ENCODE results near the gene FAM114A1. TPM values are rescaled to one million over a fixed set of nuclear protein-coding genes. Genes with fewer than 3 reads are reported as not detected.

FAM114A1 gene
- total RNA-seq, 6 donors from 2014 or later = 27.2 to 92.5 (median 43.1) TPM

GRCh38 chr4:38860788-38861424 is 6.7 kb upstream of the FAM114A1 start:
- ATAC-seq (ENCODE audit: low FRiP score in 2 of 2) = peak; percentile 38 to 83
- no peaks in the 10 kb centered on the region for H3K27me3 ChIP-seq

DNA sequence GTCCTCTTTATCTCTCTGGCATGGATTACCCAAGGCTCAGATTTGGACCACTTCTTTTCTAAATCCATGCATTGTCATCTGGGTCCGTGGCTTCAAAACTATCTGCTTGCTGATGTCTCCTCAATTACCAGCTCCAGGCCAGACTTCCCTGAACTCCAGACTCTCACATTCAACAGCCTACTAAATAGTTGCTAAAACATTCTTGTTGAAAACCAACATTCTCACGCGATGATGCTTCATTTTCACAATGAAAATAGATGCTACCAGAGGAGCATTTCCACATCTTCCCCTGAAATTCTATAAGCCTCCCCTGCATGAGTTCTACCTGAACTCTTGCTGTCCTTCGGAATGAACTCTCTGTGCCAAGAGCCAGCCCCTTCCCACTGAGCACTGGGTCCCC is 5.8 kb upstream of the FAM114A1 start:
- H3K27me3 ChIP-seq = no peaks in the 10 kb centered on the region
- no peaks in the 10 kb centered on the region for H3K36me3 ChIP-seq
- H3K4me3 ChIP-seq = no peak overlapping the region
- no peaks in the 10 kb centered on the region for H3K9me3 ChIP-seq
- TF ChIP-seq CTCF (IDR thresholded peaks at IDR 0.05) (no peak), EP300 (IDR thresholded peaks at IDR 0.05) (no peak), POLR2A (IDR thresholded peaks at IDR 0.05) (no peak), POLR2AphosphoS5 (IDR thresholded peaks at IDR 0.05) (no peak)
- DNase-seq (no peak), ATAC-seq (ENCODE audit: low FRiP score in 2 of 2) (no peak)
- peaks cover under 1 to 15% (median 11%) of the 10 kb centered on the region in 4 donors for H3K4me1 ChIP-seq
- H3K27ac ChIP-seq = no peak overlapping the region
- 90 to 93% methylated on average over 4 of the region's 4 CpGs for WGBS, 2 donors

More at GRCh38 chr4:38860788-38861424, 6.7 kb upstream of the FAM114A1 start:
- H3K36me3 ChIP-seq = no peaks in the 10 kb centered on the region
- H3K27ac ChIP-seq = no peak overlapping the region
- WGBS, 2 donors = 32 to 36% methylated on average over 5 of the region's 5 CpGs
- no peaks in the 10 kb centered on the region for H3K9me3 ChIP-seq
- TF ChIP-seq EP300 (IDR thresholded peaks at IDR 0.05) (no peak), CTCF (IDR thresholded peaks at IDR 0.05) (peak; percentile 31 to 69 (median 52))
- DNase-seq = peak in 1 of 2 donors; percentile 78
- peaks cover 0 to 19% (median 13%) of the 10 kb centered on the region in 4 donors for H3K4me1 ChIP-seq
- no peak overlapping the region for H3K4me3 ChIP-seq

DNA sequence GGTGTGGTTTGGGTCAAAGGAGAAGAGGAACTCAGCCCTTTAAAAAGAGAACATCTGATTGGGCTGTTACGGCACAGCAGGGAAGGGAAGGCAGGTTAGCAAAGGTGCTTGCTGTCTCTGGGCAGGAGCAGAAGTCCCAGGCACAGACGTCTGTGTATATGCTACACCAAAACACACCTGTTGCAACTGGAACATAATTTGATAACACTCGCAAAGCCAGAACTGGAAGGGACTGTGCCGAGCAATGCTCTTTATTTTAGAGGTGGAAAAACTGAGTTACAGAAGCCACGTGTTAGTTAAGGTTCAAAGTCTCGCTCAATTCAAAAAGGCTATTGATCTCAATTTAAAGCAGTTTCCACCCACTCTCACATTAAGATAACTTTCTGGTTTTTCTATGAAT is 2.2 kb upstream of the FAM114A1 start:
- Histone ChIP-seq H3K36me3 (peaks cover 0 to 6% (median 2%) of the 10 kb centered on the region in 4 donors), H3K27ac (no peak overlapping the region), H3K4me3 (no peak overlapping the region), H3K4me1 (peaks cover 19 to 29% (median 20%) of the 10 kb centered on the region in 4 donors), H3K27me3 (no peaks in the 10 kb centered on the region), H3K9me3 (no peaks in the 10 kb centered on the region)
- WGBS, 2 donors = 75 to 84% methylated on average over 6 of the region's 6 CpGs
- DNase-seq = no peak
- ATAC-seq (ENCODE audit: low FRiP score in 2 of 2) = no peak
- TF ChIP-seq POLR2AphosphoS5 (IDR thresholded peaks at IDR 0.05) = no peak
- no peak for TF ChIP-seq EP300 (IDR thresholded peaks at IDR 0.05)
- no peak for TF ChIP-seq CTCF (IDR thresholded peaks at IDR 0.05)
- no peak for TF ChIP-seq POLR2A (IDR thresholded peaks at IDR 0.05)

- Histone ChIP-seq H3K4me1 (peaks cover 19 to 29% (median 21%) of the 10 kb centered on the region in 4 donors), H3K4me3 (peak overlapping the region in 3 of 4 donors; percentile 69 to 97 (median 79)), H3K36me3 (peaks cover 0 to 16% (median 2%) of the 10 kb centered on the region in 4 donors), H3K9me3 (no peaks in the 10 kb centered on the region), H3K27ac (peak overlapping the region; percentile 92 to 97 (median 95)), H3K27me3 (no peaks in the 10 kb centered on the region)
- no peak for DNase-seq
- TF ChIP-seq EP300 (IDR thresholded peaks at IDR 0.05) (no peak), POLR2A (IDR thresholded peaks at IDR 0.05) (no peak), POLR2AphosphoS5 (IDR thresholded peaks at IDR 0.05) (no peak), CTCF (IDR thresholded peaks at IDR 0.05) (no peak)
- ATAC-seq (ENCODE audit: low FRiP score in 2 of 2) = no peak
- WGBS, 2 donors = 32 to 35% methylated on average over 11 of the region's 11 CpGs
Observed at GRCh38 chr4:38866973-38867477, 581 bp upstream of the FAM114A1 start.
